Medulla oblongata (tissue), 1 donor: Measurements from ENCODE around the gene ANKRD11.

Experiments used
- DNase-seq: peaks from one replicate; pipeline ENCODE4 v3.0.0-alpha.2; 2015; ENCODE audit errors: extremely low spot score

The ANKRD11 gene

DNA sequence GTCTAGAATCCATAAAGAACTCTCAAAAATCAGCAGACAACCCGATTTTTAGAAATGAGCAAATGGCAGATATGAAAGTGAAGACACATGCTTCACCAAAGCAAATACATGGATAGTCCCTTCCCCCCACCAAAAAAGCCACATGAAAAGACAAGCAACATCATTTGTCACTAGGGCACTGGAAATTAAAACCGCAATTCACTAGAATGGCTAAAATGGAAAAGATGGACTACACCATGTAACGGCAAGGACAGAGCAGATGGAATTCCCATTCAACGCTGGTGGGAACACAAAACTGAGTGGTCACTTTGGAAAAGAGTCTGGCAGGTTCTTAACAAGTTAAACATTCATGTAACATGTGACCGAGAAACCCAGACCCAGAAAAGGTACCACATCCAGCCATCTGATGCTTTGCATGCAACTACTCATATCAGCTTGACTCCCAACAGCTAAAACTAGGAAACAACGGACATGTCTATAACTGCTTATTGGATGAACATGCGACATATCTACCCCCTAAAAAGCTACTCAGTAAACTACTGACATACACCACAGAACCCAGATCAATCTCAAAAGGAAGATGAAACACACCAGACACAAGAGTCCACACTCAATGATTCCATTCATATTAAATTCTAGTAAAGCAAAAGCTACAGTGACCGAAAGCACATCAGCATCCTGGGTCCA, 140.3 kb downstream of the ANKRD11 start:
- DNase-seq, result no peak

DNA sequence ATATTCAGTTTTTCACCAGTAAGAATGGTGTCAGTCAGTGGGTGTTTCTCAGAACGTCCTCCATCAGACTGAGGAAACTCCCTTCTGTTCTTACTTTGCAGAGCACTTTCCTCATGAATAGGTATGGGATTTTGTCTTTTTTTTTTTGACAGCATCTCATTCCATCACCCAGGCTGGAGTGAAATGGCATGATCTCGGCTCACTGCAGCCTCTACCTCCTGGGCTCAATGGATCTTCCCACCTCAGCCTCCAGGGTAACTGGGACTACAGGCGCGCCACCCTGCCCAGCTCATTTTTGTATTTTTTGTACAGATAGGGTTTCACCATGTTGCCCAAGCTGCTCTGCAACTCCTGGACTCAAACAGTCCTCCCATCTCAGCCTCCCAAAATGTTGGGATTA, 142.6 kb downstream of the ANKRD11 start:
- DNase-seq, result no peak

GRCh38 chr16:89346869-89347268, 143.5 kb downstream of the ANKRD11 start:
- peak; percentile 40 for DNase-seq

- DNase-seq, result no peak
Measured at GRCh38 chr16:89345642-89346150, 144.7 kb downstream of the ANKRD11 start.

DNA sequence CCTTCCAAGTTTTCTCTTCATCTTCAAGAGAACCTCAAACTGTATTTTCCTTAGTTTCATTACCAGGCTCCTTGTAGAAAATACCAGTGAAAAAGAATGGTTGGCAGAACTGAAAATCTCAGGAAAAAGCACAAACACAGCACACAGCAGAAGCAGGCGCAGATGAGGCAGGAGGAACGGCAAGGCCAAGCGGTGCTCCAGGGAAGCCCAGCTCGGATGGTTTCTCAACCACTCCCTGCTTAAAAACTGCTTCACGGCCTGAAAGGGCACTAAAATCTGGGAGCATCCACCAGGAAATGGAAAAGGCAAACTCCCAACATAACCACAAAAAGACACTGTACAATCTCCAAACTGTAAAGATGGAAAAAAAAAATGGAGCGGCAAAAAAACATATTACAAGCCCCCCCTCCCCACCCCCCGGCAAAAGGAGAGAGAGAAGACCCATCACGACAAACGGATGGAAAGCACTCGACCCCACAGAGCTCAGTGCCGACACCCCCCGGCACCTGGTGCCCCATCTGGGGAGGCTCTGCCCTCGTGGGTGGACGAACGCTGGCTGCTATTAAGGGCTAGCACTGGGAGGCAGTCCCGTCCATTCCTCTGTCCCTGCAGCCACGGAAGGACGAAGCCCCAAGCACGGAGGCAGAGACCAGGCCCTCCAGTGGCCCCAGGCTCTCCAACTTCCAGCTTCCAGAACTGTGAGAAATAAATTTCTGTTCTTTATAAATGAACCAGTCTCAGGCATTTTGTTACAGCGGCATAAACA, 145.3 kb downstream of the ANKRD11 start:
- no peak for DNase-seq

GRCh38 chr16:89344458-89344834, 145.9 kb downstream of the ANKRD11 start:
- DNase-seq, result no peak

GRCh38 chr16:89343501-89344457, 146.6 kb downstream of the ANKRD11 start:
- DNase-seq, result no peak

GRCh38 chr16:89341697-89342694, 148.4 kb downstream of the ANKRD11 start:
- no peak for DNase-seq

DNA sequence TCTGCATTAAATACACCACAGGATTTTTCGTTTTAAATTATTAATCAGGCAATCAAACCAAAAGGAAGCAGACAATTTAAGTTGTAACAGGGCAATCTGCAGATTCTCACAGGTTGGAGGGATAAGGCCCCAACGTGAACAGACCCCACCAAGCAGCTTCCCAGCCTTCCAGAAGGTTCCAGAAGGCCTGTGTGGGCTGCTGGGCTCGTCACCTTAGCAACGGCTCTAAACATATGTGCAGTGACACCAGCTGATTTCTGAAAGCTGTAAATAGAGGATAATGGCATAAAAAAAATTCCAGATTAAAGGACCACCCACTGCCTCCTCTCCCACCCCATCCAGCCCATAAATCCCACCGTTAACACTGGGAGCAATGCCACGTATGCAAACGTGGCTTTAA, 149.1 kb downstream of the ANKRD11 start:
- DNase-seq, result no peak

- no peak for DNase-seq
Measured at GRCh38 chr16:89338863-89339262, 151.5 kb downstream of the ANKRD11 start.

- no peak for DNase-seq
Measured at GRCh38 chr16:89337965-89338364, 152.4 kb downstream of the ANKRD11 start.

DNA sequence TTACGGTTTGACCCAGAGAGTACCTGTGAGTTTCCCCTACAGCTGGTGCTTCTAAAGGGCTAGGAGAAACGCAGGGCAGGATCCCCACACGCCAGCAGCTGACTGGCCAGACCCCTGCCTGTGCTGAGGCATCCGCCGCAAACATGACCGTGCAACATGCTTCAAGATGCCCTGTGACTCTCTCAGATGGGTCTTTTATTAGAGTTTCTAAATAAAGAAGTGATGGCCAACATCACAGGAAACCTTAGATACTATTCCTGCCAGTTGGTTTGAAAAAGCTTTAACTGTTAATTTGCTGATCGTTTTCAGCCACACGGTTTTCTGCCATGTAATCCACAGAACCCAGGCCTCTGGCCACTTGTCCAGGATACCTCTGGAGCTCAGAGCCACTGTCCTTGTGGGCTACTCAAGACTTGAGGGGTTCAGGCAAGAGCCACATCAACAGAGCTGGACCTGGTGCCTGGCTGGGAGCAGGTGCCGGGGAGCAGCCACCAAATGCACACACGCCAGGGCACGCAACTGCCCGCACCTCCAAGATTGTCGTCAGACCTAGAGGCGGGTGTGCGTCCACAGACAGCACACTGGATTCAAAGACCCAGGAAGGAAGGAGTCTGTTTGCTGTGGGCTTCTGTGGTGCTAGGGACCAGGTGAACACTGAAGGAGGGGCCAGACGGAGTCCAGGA, 154.4 kb downstream of the ANKRD11 start:
- no peak for DNase-seq

DNA sequence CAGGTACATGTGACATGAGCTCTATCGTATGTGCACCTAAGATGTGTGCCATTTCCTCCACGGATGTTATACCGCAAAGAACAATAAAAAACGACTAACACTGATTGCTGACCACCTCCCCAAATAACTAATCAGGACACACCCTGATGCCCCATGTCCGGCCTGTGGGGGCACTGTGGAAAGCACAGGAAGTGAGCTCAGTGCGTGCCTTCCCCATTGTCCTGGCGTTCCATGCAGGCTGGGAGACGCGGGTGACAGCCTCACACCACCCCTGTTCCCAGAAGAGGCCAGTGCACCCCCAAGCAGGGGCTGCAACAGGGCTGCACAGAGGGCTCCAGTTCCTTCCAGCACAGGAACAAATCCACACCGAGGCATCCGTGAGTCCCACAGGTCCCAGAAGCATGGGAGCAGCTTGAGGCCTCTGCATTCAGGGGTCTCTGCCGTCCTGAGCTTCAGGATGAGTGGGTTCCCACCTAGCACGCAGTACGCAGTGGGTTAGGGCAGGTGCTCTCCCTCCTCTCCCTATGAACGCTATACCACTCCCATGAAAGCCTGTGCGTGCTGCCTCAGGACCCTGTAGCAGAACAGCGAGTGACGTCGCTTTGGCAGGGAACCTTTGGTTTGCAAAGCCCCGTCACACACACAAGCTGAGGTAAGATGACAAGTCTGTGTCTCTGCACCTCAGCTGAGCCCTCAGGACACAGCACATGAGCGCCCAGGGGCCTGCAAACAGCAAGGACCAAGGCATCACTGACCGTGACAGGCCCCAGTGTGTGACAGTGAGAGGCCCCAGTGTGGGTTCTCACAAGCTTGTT, 155.2 kb downstream of the ANKRD11 start:
- DNase-seq, result no peak

DNA sequence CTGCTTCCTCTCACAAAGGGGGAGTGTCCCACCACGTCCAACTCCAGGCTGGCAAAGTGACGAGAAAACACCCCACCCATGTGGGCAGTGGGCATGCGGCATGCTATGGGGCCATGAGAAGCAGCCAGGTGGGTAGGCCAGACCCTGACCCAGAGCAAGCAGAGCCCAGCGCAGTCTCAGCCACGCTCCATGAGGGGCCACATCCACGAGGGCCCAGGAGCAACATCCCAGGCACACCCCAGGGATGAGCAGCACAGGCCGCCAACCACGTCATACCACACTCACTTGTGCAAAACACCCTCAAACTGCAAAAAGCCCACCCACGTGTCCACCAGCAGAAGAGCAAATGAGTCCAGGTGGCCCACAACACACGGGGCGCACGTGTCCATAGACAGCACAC, 155.9 kb downstream of the ANKRD11 start:
- no peak for DNase-seq

DNA sequence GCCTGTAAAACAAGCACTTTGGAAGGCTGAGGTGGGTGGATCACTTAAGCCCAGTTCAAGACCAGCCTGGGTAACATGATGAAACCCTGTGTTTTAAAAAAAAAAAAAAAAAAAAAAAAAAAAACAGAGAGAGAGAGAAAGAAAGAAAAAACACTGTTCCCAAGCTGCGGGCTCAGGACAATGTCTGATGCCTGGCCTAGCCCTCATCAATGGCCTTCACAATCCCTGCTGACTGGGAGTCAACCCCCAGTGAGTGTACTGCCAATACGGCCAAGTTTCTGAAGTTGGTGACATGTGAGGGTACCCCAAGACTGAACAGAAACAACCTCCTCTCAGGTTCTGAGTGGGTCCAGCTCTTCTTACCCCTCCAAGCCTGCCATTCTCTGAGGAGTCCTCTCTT, 156.3 kb downstream of the ANKRD11 start:
- DNase-seq, result no peak

- DNase-seq, result peak; percentile 94
Measured at GRCh38 chr16:89333401-89334001, 156.9 kb downstream of the ANKRD11 start.

DNA sequence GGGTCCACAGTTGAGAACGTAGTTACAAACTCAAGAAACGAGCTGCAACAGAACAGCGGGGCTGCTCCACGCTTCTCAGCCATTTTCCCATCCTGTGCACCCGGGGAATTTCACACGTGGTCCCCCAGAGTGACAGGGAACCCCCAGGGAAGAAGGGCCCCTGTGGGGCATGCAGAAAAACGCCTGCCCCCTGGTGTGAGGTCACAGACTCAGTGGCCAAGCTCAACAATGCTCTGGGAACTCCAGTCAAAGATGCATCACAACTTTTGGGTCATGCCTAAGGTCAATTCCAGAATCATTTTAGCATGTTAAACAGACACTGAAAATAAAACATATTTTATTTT, 157.5 kb downstream of the ANKRD11 start:
- no peak for DNase-seq

GRCh38 chr16:89332243-89332901, 158.0 kb downstream of the ANKRD11 start:
- no peak for DNase-seq
